ENCODE measurements around the gene SREBF2. TPM values are rescaled to one million over a fixed set of nuclear protein-coding genes. Genes with fewer than 3 reads are reported as not detected.

The SREBF2 gene
- polyA plus RNA-seq, 6 donors from 2014 or later = 30.1 to 52.8 (median 40.7) TPM

DNA sequence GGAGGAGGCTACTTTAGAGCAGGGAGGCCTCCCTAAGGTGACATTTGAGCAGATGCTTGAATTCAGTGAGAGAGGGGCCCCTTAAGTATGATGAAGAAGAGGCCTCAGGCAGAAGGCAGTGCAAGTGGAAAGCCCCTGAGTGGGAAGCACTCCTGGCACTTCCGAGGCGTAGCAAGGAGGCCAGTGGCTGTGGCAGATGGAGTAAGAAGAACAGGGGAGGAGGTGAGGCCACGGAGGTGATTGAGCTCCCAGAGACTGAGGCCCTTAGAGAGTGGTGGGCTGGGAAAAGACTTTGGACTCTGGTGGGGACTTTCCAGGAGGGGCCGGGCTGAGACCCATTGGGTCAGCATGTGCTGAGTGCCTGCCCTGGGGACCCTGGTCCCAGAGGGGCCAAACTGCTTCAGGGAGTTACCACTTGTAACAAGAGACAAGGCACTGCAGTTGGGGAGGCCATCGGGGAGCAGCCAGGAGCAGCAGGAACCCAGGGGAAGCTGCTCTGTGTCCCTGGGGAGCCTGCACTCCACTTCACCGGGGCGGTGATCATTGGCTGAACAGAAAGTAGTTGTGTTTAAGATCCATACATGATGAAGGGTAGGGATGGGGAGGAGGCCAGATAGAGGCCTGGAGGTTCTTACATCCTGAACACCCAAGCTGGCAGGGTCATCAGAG lies 116.5 kb downstream of the SREBF2 start:
- peaks cover 0 to 6% (median 0%) of the 10 kb centered on the region in 3 donors for H3K27me3 Mint-ChIP-seq
- H3K36me3 Mint-ChIP-seq = no peaks in the 10 kb centered on the region
- H3K4me3 Mint-ChIP-seq = peak overlapping the region in 5 of 8 donors; percentile 18 to 86 (median 37)
- H3K4me1 Mint-ChIP-seq = peaks cover 40 to 50% (median 47%) of the 10 kb centered on the region in 3 donors
- no peaks in the 10 kb centered on the region for H3K9me3 Mint-ChIP-seq
- peak overlapping the region in 5 of 6 donors; percentile 29 to 77 (median 69) for H3K27ac Mint-ChIP-seq
- no peak for DNase-seq
- no peak for ATAC-seq (ENCODE audit: low read depth in 2 of 2)

DNA sequence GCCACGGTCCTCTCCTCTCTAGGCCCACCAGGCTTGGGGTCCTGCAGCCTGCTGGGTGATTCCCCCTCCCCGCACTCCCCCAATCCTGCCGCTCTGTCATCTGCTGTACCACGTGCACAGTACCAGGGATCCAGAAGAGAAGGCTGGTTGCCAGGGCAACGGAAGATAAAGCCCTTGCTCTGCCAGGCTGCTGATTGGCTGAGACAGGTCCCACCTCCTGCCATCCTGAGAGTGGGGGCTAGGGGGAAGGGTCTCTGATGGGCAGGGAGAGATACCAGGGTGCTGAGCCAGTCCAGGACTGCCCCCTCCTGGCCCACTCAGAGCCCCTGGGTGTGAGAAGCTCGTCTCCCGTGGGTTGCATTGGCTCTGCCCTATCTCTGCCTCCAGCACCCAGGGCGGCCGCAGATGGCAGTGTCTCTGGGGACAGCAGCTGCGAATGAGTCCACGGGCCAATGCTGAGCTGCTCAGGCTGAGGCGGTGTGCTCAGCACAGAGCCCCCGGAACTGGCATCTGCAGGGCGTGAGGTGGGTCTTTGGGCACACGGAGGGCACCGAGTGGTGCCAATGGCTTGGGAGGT lies 119.1 kb downstream of the SREBF2 start, which contains the start of gene SMIM45:
SMIM45 (plus strand) TSS at position 253 of the 577 bp plus-strand sequence.
- H3K27ac Mint-ChIP-seq = peak within 1 kb of the TSS in 4 of 6 donors; percentile 28 to 81 (median 70)
- peak within 1 kb of the TSS in 3 of 8 donors; percentile 11 to 72 (median 41) for H3K4me3 Mint-ChIP-seq
- peak; percentile 85 to 92 for ATAC-seq (ENCODE audit: low read depth in 2 of 2)
- H3K27me3 Mint-ChIP-seq = no peaks in the 10 kb centered on the region
- H3K4me1 Mint-ChIP-seq = peaks cover 26 to 37% (median 36%) of the 10 kb centered on the region in 3 donors
- no peaks in the 10 kb centered on the region for H3K9me3 Mint-ChIP-seq
- H3K36me3 Mint-ChIP-seq = no peaks in the 10 kb centered on the region
- DNase-seq = peak; percentile 40

DNA sequence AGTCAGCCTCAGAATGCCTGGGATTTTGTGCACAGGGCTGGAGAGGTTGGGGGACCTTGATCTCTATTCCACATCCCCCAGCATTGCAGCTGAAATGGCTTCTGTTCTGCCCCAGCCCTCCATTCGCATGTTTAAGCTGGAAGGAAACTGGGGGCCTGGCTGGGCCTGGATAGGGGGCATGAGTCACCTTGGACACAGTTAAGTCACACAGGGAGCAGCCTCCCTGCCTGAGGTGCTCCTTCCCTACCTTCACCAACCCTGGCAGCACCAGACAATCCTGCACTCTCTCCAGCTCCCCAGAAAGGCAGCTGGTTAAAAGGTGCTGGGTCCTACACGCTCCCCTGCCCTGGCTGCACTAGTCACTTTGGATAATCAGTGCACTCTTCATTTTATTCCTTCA lies 119.8 kb downstream of the SREBF2 start:
- H3K27me3 Mint-ChIP-seq = peaks cover 0 to 5% (median under 1%) of the 10 kb centered on the region in 3 donors
- no peaks in the 10 kb centered on the region for H3K9me3 Mint-ChIP-seq
- no peaks in the 10 kb centered on the region for H3K36me3 Mint-ChIP-seq
- no peak overlapping the region for H3K27ac Mint-ChIP-seq
- peaks cover 28 to 37% (median 33%) of the 10 kb centered on the region in 3 donors for H3K4me1 Mint-ChIP-seq
- DNase-seq (no peak), ATAC-seq (ENCODE audit: low read depth in 2 of 2) (no peak)
- H3K4me3 Mint-ChIP-seq = no peak overlapping the region

Other genes with a start within 250 kb of the SREBF2 start
- gene PMM1, start 243.3 kb upstream of the SREBF2 start, polyA plus RNA-seq (ENCODE audit: low read depth in 6 of 6) = 10 to 100 TPM; 15.5 to 22.2 (median 17.4) TPM
- 10 to 100 TPM in 2 of 6 donors, 1 to 10 TPM in 4; 5.1 to 11.1 (median 9.1) TPM for gene DESI1, start 212.1 kb upstream of the SREBF2 start, polyA plus RNA-seq (ENCODE audit: low read depth in 6 of 6)
- gene XRCC6, start 211.8 kb upstream of the SREBF2 start, polyA plus RNA-seq (ENCODE audit: low read depth in 6 of 6) = 100 to 1,000 TPM; 407 to 580 (median 420) TPM
- gene SNU13, start 144.2 kb upstream of the SREBF2 start, polyA plus RNA-seq (ENCODE audit: low read depth in 6 of 6) = 100 to 1,000 TPM; 264 to 311 (median 271) TPM
- 100 to 1,000 TPM in 1 of 6 donors, 10 to 100 TPM in 5; 75.0 to 160 (median 83.4) TPM for gene MEI1, start 133.6 kb upstream of the SREBF2 start, polyA plus RNA-seq (ENCODE audit: low read depth in 6 of 6)
- 1 to 10 TPM; 2.1 to 7.6 (median 3.6) TPM for gene CCDC134, start 32.4 kb upstream of the SREBF2 start, polyA plus RNA-seq (ENCODE audit: low read depth in 6 of 6)
- gene SHISA8, start 82.0 kb downstream of the SREBF2 start, polyA plus RNA-seq (ENCODE audit: low read depth in 6 of 6) = 1 to 10 TPM in 1 of 6 donors, under 1 TPM in 5; 0.28 to 1.7 (median 0.67) TPM
- 100 to 1,000 TPM in 1 of 6 donors, 10 to 100 TPM in 5; 65.3 to 104 (median 84.2) TPM for gene TNFRSF13C, start 93.7 kb downstream of the SREBF2 start, polyA plus RNA-seq (ENCODE audit: low read depth in 6 of 6)
- gene CENPM, start 114.0 kb downstream of the SREBF2 start, polyA plus RNA-seq (ENCODE audit: low read depth in 6 of 6) = 10 to 100 TPM; 41.2 to 70.9 (median 53.0) TPM
- gene SEPTIN3, start 136.3 kb downstream of the SREBF2 start, polyA plus RNA-seq (ENCODE audit: low read depth in 6 of 6) = not detected
- gene WBP2NL, start 165.7 kb downstream of the SREBF2 start, polyA plus RNA-seq (ENCODE audit: low read depth in 6 of 6) = 1 to 10 TPM in 4 of 6 donors, under 1 TPM in 2; 0.63 to 3.0 (median 1.2) TPM
- gene NAGA, start 237.7 kb downstream of the SREBF2 start, polyA plus RNA-seq (ENCODE audit: low read depth in 6 of 6) = 10 to 100 TPM; 10.5 to 13.9 (median 11.3) TPM
- 1 to 10 TPM in 2 of 6 donors, under 1 TPM in 4; 0.43 to 2.1 (median 0.67) TPM for gene PHETA2, start 241.1 kb downstream of the SREBF2 start, polyA plus RNA-seq (ENCODE audit: low read depth in 6 of 6)
- 100 to 1,000 TPM; 182 to 363 (median 235) TPM for gene SMDT1, start 246.6 kb downstream of the SREBF2 start, polyA plus RNA-seq (ENCODE audit: low read depth in 6 of 6)